Choroid plexus epithelial cell (primary cell): Measurements from ENCODE around the gene GSTP1.
"Not testable (repeated sequence)": the region's sequence is repeated elsewhere in the genome, so short reads cannot be mapped to it uniquely, and the experiment has no call there.

Experiments used
- DNase-seq: peaks from one replicate; pipeline ENCODE4 v3.0.0-alpha.2; 2010; ENCODE audit warnings: low read depth
- H3K4me3 ChIP-seq: 2 replicates; pipeline ENCODE4 v1.5.1; 2011; ENCODE audit warnings: low read depth, mild to moderate bottlenecking, control low read depth, low read length, moderate library complexity
- TF ChIP-seq, protein P1 (sequence below): conservative IDR thresholded peaks from 2 replicates; pipeline ENCODE4 v1.5.1; 2011; ENCODE audit warnings: low read depth, mild to moderate bottlenecking, control low read depth, inconsistent platforms, low read length, moderate library complexity

The GSTP1 gene

DNA sequence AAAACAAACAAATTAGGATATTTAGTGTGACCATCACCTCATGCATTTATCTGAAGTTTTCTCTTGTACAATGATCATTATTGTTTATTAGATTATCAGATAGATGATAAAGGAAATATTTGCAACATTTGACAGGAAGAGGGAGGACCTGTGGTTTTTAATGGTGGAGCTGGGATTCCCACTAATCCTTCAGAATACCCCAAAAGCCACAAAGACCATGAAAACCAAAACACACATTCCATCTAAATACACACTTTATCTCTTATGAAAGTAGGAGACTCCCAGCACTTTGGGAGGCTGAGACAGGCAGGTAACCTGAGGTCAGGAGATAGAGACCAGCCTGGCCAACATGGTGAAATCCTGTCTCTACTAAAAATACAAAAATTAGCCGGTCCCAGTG is 15.5 kb downstream of the GSTP1 start:
- no peak overlapping the region for H3K4me3 ChIP-seq
- no peak for DNase-seq
- TF ChIP-seq, protein P1, sequence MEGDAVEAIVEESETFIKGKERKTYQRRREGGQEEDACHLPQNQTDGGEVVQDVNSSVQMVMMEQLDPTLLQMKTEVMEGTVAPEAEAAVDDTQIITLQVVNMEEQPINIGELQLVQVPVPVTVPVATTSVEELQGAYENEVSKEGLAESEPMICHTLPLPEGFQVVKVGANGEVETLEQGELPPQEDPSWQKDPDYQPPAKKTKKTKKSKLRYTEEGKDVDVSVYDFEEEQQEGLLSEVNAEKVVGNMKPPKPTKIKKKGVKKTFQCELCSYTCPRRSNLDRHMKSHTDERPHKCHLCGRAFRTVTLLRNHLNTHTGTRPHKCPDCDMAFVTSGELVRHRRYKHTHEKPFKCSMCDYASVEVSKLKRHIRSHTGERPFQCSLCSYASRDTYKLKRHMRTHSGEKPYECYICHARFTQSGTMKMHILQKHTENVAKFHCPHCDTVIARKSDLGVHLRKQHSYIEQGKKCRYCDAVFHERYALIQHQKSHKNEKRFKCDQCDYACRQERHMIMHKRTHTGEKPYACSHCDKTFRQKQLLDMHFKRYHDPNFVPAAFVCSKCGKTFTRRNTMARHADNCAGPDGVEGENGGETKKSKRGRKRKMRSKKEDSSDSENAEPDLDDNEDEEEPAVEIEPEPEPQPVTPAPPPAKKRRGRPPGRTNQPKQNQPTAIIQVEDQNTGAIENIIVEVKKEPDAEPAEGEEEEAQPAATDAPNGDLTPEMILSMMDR, result no peak

DNA sequence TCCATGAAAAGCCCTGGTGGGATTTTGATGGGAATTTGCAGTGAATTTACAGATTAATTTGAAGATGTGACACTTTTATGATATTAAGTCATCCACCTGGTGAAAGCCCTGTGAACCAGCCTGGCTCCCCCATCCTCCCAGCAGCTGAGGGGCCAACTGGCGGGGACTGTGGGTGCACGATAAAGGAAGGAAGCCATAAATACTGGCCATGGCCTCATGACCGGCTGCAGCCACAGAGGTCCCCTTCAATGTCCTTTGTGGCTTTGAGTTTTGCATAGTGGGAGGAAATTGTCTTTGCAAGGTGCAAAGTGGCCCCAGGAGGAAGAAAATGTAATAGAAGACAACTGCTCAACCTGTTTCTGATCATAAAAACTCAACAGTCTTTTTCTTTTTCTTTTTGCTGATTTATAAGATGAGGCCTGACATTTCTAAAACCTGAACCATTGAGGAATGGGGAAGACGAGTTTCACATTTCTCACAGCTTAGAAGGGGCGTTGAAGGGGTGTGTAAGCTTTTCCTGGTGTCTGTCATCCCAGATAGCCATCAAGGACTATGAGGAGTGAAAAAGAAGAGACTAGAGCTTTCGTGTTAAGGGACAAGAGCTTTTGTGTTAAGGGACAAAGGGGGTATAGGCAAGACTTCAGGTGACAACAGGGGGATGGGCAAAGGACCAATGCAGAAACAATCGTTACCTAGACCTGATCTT is 16.9 kb downstream of the GSTP1 start:
- H3K4me3 ChIP-seq, result no peak overlapping the region
- no peak for DNase-seq
- TF ChIP-seq, protein P1, result no peak

DNA sequence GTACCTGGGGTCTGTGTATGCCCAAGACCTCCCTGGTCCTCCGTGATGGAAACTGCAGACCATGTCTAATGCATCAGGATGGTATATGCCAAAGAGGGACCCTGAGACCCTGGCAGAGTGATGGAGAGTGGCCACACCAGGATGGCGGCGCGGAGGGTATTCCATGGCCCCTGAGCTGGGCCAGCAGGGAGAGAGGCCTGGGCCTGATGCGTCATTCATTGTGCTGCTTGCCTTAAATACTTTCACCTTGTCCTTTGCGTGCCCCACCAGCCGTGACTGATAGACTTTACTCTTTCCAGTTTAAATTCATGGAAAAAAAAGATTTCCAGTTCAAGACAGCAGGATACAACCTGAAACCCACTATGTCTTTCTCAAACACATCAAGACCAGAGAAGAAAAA is 17.5 kb downstream of the GSTP1 start:
- TF ChIP-seq, protein P1, result no peak
- DNase-seq, result no peak
- no peak overlapping the region for H3K4me3 ChIP-seq

DNA sequence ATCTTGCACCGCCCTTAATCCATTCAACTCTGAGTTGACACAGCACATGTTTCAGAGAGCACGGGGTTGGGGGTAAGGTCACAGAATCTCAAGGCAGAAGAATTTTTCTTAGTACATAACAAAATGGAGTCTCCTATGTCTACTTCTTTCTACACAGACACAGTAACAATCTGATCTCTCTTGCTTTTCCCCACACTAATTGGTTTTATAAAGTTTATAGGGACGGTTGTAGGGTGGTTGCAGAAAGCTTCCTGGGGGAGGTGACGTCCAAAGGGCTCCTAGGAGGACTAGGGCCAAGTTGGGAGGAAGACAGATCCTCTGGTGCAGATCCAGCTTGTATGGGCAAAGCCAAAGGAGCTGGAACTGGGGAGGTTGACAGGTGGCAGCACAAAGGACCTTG is 20.5 kb downstream of the GSTP1 start:
- not testable (repeated sequence) for DNase-seq, H3K4me3 ChIP-seq

DNA sequence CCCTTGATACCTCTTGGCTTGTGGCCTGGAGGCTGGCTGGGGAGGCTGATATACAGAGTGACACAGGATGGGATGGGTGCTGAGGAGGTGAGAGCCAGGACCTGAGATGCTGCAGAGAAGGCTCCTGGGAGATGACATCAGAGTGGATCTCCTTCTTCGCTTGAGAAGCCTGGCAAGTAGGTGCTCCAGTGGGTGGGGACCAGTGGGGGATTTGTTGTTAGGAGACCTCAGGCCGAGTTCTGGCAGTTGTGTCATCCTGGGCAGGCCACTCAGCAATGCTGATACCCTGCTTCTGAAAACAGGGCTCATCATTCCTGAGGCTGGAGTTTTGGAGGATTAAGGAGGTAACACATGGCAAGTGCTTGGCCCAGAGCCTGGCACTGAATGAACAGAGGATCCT is 21.2 kb downstream of the GSTP1 start:
- TF ChIP-seq, protein P1, result no peak
- no peak for DNase-seq

DNA sequence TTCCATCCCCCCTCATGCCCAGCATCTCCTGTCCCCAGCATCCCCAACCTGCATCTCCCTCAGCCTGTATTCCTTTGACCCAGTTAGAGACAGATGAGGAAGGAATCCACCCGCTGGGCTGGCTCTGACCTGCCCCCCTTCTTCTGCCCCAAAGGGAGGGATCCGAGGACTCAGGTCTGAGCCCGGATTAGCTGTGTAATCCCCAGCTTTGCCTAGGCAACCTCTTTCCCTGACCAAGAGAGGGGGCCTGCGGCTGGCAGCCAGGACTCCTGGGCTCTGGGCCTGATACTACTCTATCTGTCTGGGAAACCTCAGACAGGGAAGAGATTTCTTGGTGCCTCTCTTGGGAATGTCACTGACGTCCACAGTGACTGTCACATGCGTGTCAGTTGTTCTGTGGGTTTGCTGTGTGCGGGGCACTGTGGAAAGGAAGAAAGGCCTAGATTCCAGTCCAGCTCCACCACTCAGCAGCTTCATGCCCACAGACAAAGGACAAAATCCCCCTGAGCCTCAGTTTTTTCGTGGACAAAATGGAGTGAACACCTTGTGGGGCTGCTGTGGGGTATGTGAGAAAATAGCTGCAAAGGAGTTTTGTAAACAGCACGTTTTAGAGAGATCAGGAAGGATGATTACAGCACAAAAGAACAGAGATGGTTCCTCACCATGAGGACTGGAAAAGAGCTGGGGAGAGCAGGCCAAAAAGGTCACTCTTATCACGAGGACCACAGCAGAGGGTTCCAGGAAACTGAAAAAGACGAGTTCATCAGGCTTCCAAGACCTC is 21.8 kb downstream of the GSTP1 start:
- H3K4me3 ChIP-seq, result no peak overlapping the region
- TF ChIP-seq, protein P1, result no peak
- DNase-seq, result no peak

More for the DNA sequence above, 21.2 kb downstream of the GSTP1 start:
- no peak overlapping the region for H3K4me3 ChIP-seq

DNA sequence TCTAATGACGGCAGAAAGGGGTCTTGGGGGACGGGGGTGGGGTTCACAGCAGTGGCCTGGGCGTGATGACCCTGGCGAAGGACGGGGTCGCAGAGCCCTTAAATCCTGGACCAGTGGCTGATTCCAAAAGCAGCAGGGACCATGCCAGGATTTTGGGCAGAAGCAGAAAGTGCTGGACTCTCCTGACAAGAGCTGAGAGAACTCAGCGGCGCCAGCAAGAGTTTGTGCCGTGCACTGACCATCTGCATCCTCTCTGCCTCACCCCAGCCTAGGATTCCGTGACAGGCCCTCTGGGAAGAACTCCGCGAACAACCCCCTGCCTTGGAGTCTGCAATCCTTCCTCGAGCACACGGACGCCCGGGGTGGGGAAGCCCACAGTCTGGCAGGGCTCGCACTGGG is 22.5 kb downstream of the GSTP1 start:
- TF ChIP-seq, protein P1, result no peak
- no peak for DNase-seq
- peak overlapping the region; percentile 97 for H3K4me3 ChIP-seq
